IMR-90 (cell line): ENCODE measurements around the gene MAPK10. TPM values are rescaled to one million over a fixed set of nuclear protein-coding genes. Genes with fewer than 3 reads are reported as not detected.

ENCODE experiments used
- ATAC-seq: fragments of 200-7000 bp; cut with Tn5 transposase; 2 replicates; pipeline ENCODE4 v1.9.1; 2020; ENCODE audit warnings: low read depth, mild to moderate bottlenecking, moderate library complexity
- BruUV-seq: library from RNA; stranded (reverse); fragments of 400-500 nt; replicated peaks from 2 replicates; lab custom pipeline; 2021; lab: Mats Ljungman, UMichigan
- CTCF ChIA-PET: fragments of 300-600 bp; formaldehyde crosslinking; extraction: SDS; loops from one replicate; lab custom pipeline; 2021; ENCODE audit warnings: antibody characterized with exemption; lab: Yijun Ruan, JAX
- POLR2A ChIA-PET: fragments of 300-600 bp; sonication (Branson Sonifier 250); formaldehyde crosslinking; loops from one replicate; lab custom pipeline; 2022; ENCODE audit warnings: antibody characterized with exemption; ENCODE audit not compliant: unreplicated experiment; lab: Charles Lee
- DNase-seq: peaks from one replicate; pipeline ENCODE4 v3.0.0; 2013
- H2AFZ ChIP-seq: replicated peaks from 2 replicates; pipeline ENCODE3; 2013; ENCODE audit warnings: low read length, mild to moderate bottlenecking; ENCODE audit not compliant: poor library complexity
- H2AK5ac ChIP-seq: 2 replicates; pipeline ENCODE4 v1.6.1; 2013; ENCODE audit warnings: low read depth, low read length, inconsistent platforms
- H2AK9ac ChIP-seq: replicated peaks from 2 replicates; pipeline ENCODE3; 2013; ENCODE audit warnings: mild to moderate bottlenecking, low read depth, low read length, moderate library complexity; ENCODE audit not compliant: poor library complexity
- H2BK120ac ChIP-seq: 2 replicates; pipeline ENCODE4 v1.6.1; 2013; ENCODE audit warnings: low read depth, low read length, inconsistent platforms
- H2BK15ac ChIP-seq: 3 replicates; pipeline ENCODE4 v1.6.1; 2013; ENCODE audit warnings: low read depth, low read length, inconsistent platforms
- H2BK20ac ChIP-seq: 2 replicates; pipeline ENCODE4 v1.6.1; 2013; ENCODE audit warnings: low read depth, mild to moderate bottlenecking, inconsistent platforms, low read length, moderate library complexity
- H2BK5ac ChIP-seq: 2 replicates; pipeline ENCODE4 v1.6.1; 2013; ENCODE audit warnings: mild to moderate bottlenecking, low read depth, low read length, inconsistent platforms; ENCODE audit not compliant: poor library complexity, severe bottlenecking
- H3K14ac ChIP-seq: replicated peaks from 2 replicates; pipeline ENCODE4 v1.6.1; 2013; ENCODE audit warnings: low read depth, low read length, inconsistent platforms
- H3K18ac ChIP-seq: 2 replicates; pipeline ENCODE4 v1.6.1; 2013; ENCODE audit warnings: low read depth, low read length, control low read depth
- H3K23ac ChIP-seq: 2 replicates; pipeline ENCODE4 v1.6.1; 2013; ENCODE audit warnings: low read depth, low read length, inconsistent platforms
- H3K27ac ChIP-seq: 2 replicates; pipeline ENCODE4 v1.5.1; 2013; ENCODE audit warnings: mild to moderate bottlenecking, control low read depth, low read length; ENCODE audit not compliant: insufficient read depth
- H3K27me3 ChIP-seq: 2 replicates; pipeline ENCODE4 v1.6.1; 2013; ENCODE audit warnings: low read length; ENCODE audit not compliant: control insufficient read depth, insufficient read depth
- H3K36me3 ChIP-seq: 2 replicates; pipeline ENCODE4 v1.6.1; 2013; ENCODE audit warnings: low read length, mixed read lengths; ENCODE audit not compliant: control insufficient read depth, insufficient read depth
- H3K4ac ChIP-seq: 2 replicates; pipeline ENCODE4 v1.6.1; 2013; ENCODE audit warnings: low read depth, low read length, inconsistent platforms
- H3K4me1 ChIP-seq: 2 replicates; pipeline ENCODE4 v1.6.1; 2013; ENCODE audit warnings: low read length, mixed read lengths; ENCODE audit not compliant: control insufficient read depth, insufficient read depth
- H3K4me2 ChIP-seq: 2 replicates; pipeline ENCODE4 v1.6.1; 2013; ENCODE audit warnings: low read depth, mild to moderate bottlenecking, control low read depth, low read length, moderate library complexity
- H3K4me3 ChIP-seq: 2 replicates; pipeline ENCODE4 v1.5.1; 2013; ENCODE audit warnings: low read depth, mild to moderate bottlenecking, control low read depth, low read length, moderate library complexity; ENCODE audit not compliant: insufficient read depth
- H3K56ac ChIP-seq: 2 replicates; pipeline ENCODE4 v1.6.1; 2013; ENCODE audit warnings: low read length, inconsistent platforms; ENCODE audit not compliant: insufficient read depth; ENCODE audit errors: extremely low read depth
- H3K79me1 ChIP-seq, 2 experiments: 2 replicates each; pipeline ENCODE4 v1.6.1; 2013; ENCODE audit warnings: low read length in 2 of 2, inconsistent platforms in 1 of 2, low read depth in 1 of 2
- H3K9ac ChIP-seq: 2 replicates; pipeline ENCODE4 v1.6.1; 2013; ENCODE audit warnings: low read depth, low read length, control low read depth
- H3K9me1 ChIP-seq: 2 replicates; pipeline ENCODE4 v1.6.1; 2013; ENCODE audit warnings: low read length, inconsistent platforms; ENCODE audit not compliant: insufficient read depth
- H3K9me3 ChIP-seq: 2 replicates; pipeline ENCODE4 v1.6.1; 2013; ENCODE audit warnings: low read length; ENCODE audit not compliant: control insufficient read depth, insufficient read depth
- H4K20me1 ChIP-seq: 2 replicates; pipeline ENCODE4 v1.6.1; 2013; ENCODE audit warnings: low read length, inconsistent platforms; ENCODE audit not compliant: insufficient read depth
- H4K5ac ChIP-seq: 2 replicates; pipeline ENCODE4 v1.6.1; 2013; ENCODE audit warnings: mild to moderate bottlenecking, low read depth, low read length, control low read depth
- H4K8ac ChIP-seq, 2 experiments: 2 replicates each; pipeline ENCODE4 v1.6.1; 2013; ENCODE audit warnings: low read depth in 2 of 2, low read length in 2 of 2, control low read depth in 1 of 2, inconsistent platforms in 1 of 2
- H4K91ac ChIP-seq: 2 replicates; pipeline ENCODE4 v1.6.1; 2013; ENCODE audit warnings: low read depth, low read length, inconsistent platforms; ENCODE audit not compliant: insufficient read depth
- BHLHE40 ChIP-seq: fragments of 150-350 bp; IDR thresholded peaks from 2 replicates; pipeline ENCODE4 v1.6.1; 2016; ENCODE audit warnings: mild to moderate bottlenecking, low read depth, low read length
- CHD1 ChIP-seq: IDR thresholded peaks from 2 replicates; pipeline ENCODE4 v1.6.1; 2012; ENCODE audit warnings: low read depth, low read length, improper control_type of control experiment
- FOS ChIP-seq: fragments of 150-350 bp; IDR thresholded peaks from 2 replicates; pipeline ENCODE4 v1.6.1; 2016; ENCODE audit warnings: low read depth, low read length
- MXI1 ChIP-seq: IDR thresholded peaks from 2 replicates; pipeline ENCODE4 v1.6.1; 2012; ENCODE audit warnings: low read depth, mild to moderate bottlenecking, low read length, moderate library complexity, borderline replicate concordance
- RAD21 ChIP-seq: IDR thresholded peaks from 2 replicates; pipeline ENCODE4 v1.6.1; 2012; ENCODE audit warnings: low read length, improper control_type of control experiment
- WGBS, 2 experiments: methylation state at CpG; one replicate each; pipeline versions ENCODE4 v1.1.5 to v1.1.7; 2013; ENCODE audit warnings: missing lambda C conversion rate in 2 of 2; ENCODE audit not compliant: insufficient read length in 1 of 2; ENCODE audit errors: extremely low coverage in 2 of 2; 5-methylcytosine and 5-hydroxymethylcytosine counted together
- dilution Hi-C: fragments of 300-500 bp; cut with HindIII; formaldehyde crosslinking; loops from one replicate; pipeline ENCODE4 v1.14.3; 2018; ENCODE audit warnings: low sequenced_read_pairs; ENCODE audit not compliant: unreplicated experiment
- in situ Hi-C: fragments of 300-500 bp; cut with MboI; formaldehyde crosslinking; loops from 3 replicates; pipeline ENCODE4 v1.14.3; 2019; ENCODE audit warnings: low sequenced_read_pairs, inconsistent platforms, mixed read lengths
- intact Hi-C: fragments of 100-400 bp; cut with micrococcal nuclease; formaldehyde crosslinking; loops from 2 replicates; pipeline ENCODE4 v1.10.0; 2022
- polyA plus RNA-seq, 3 experiments: library from polyadenylated mRNA; depleted of rRNA; stranded (reverse); fragments of >200 nt; gene quantifications; 2 replicates each; pipeline ENCODE4 v1.2.3, GENCODE V29; 2012; ENCODE audit warnings: low replicate concordance in 1 of 3
- total RNA-seq: library from RNA; depleted of rRNA; stranded (reverse); fragments of >200 nt; gene quantifications from 2 replicates; pipeline ENCODE4 v1.2.3, GENCODE V29; 2012
- TF ChIP-seq, protein P1 (sequence below): fragments of 150-350 bp; IDR thresholded peaks from 2 replicates; pipeline ENCODE4 v1.6.1; 2016; ENCODE audit warnings: low read depth, mild to moderate bottlenecking, low read length, moderate library complexity, borderline replicate concordance

The MAPK10 gene
- total and polyA plus RNA-seq, 2 of the 4 experiments (the other 2 are of a cell fraction) = 2.8 to 6.5 TPM

DNA sequence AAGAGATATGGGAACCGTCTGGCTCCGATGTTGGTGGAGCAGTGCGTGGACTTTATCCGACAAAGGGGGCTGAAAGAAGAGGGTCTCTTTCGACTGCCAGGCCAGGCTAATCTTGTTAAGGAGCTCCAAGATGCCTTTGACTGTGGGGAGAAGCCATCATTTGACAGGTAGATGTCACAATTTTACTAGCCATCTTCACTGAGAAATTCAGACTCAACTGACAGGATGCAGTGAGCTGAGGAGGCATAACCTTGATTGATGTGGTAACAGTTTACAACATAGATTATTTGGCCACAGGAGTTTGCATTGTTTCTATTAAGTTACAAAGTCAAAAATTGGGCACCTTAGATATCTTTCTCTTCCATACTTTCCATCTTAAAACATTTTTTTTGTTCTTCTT, 417.7 kb downstream of the MAPK10 start:
- CTCF ChIA-PET = no interaction called here
- dilution Hi-C loops = no loop called here

More for the DNA sequence above, 417.7 kb downstream of the MAPK10 start:
- H3K18ac ChIP-seq = no peak overlapping the region
- H3K27me3 ChIP-seq = no peaks in the 10 kb centered on the region
- 0 out of 4 replicates have a peak overlapping the region, but pooled peaks of 1 of the 2 experiments have one; percentile 60 for H4K8ac ChIP-seq
- H3K23ac ChIP-seq = no peak overlapping the region
- no peak overlapping the region for H2AFZ ChIP-seq
- peaks cover 6 to 21% of the 10 kb centered on the region in 2 experiments; a peak in 3 of 4 replicates for H3K79me1 ChIP-seq
- ATAC-seq (no peak), DNase-seq (no peak)
- in situ Hi-C loops = no loop called here
- H2BK20ac ChIP-seq = no peak overlapping the region
- H3K4me2 ChIP-seq = no peak overlapping the region
- no peak overlapping the region for H4K91ac ChIP-seq
- H2BK5ac ChIP-seq = no peak overlapping the region
- H3K9ac ChIP-seq = no peak overlapping the region
- no peak overlapping the region for H2AK9ac ChIP-seq
- H3K56ac ChIP-seq = no peak overlapping the region
- intact Hi-C loops = no loop called here
- H3K4ac ChIP-seq = no peak overlapping the region
- no peaks in the 10 kb centered on the region for H3K9me3 ChIP-seq
- H2BK15ac ChIP-seq = no peak overlapping the region
- H3K14ac ChIP-seq = no peak overlapping the region
- POLR2A ChIA-PET = no interaction called here
- TF ChIP-seq MXI1 (no peak), BHLHE40 (no peak), FOS (no peak), CHD1 (no peak), RAD21 (no peak)
- TF ChIP-seq, protein P1, sequence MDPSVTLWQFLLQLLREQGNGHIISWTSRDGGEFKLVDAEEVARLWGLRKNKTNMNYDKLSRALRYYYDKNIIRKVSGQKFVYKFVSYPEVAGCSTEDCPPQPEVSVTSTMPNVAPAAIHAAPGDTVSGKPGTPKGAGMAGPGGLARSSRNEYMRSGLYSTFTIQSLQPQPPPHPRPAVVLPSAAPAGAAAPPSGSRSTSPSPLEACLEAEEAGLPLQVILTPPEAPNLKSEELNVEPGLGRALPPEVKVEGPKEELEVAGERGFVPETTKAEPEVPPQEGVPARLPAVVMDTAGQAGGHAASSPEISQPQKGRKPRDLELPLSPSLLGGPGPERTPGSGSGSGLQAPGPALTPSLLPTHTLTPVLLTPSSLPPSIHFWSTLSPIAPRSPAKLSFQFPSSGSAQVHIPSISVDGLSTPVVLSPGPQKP = no peak
- WGBS, 2 experiments = 100% methylated on average over 3 of the region's 5 CpGs; no CpG with 5 or more reads in 1 of the 2 experiments
- no peak overlapping the region for H3K4me3 ChIP-seq
- H2BK120ac ChIP-seq = no peak overlapping the region
- no peaks in the 10 kb centered on the region for H3K4me1 ChIP-seq
- H4K5ac ChIP-seq = no peak overlapping the region
- H3K27ac ChIP-seq = no peak overlapping the region
- H4K20me1 ChIP-seq = no peaks in the 10 kb centered on the region
- no TSS peak for BruUV-seq
- peaks cover 2% of the 10 kb centered on the region; the same call in 1 of the 2 replicates for H3K36me3 ChIP-seq
- H2AK5ac ChIP-seq = no peak overlapping the region
- H3K9me1 ChIP-seq = 0 out of 2 replicates have a peak, but pooled peaks cover 3% of the 10 kb centered on the region
